MV-4-11 (cell line): ENCODE measurements around the gene HMG20B.

ENCODE experiments used
- DNase-seq: peaks from one replicate; lab custom pipeline; 2025; lab: John Stamatoyannopoulos, UW

The HMG20B gene

DNA sequence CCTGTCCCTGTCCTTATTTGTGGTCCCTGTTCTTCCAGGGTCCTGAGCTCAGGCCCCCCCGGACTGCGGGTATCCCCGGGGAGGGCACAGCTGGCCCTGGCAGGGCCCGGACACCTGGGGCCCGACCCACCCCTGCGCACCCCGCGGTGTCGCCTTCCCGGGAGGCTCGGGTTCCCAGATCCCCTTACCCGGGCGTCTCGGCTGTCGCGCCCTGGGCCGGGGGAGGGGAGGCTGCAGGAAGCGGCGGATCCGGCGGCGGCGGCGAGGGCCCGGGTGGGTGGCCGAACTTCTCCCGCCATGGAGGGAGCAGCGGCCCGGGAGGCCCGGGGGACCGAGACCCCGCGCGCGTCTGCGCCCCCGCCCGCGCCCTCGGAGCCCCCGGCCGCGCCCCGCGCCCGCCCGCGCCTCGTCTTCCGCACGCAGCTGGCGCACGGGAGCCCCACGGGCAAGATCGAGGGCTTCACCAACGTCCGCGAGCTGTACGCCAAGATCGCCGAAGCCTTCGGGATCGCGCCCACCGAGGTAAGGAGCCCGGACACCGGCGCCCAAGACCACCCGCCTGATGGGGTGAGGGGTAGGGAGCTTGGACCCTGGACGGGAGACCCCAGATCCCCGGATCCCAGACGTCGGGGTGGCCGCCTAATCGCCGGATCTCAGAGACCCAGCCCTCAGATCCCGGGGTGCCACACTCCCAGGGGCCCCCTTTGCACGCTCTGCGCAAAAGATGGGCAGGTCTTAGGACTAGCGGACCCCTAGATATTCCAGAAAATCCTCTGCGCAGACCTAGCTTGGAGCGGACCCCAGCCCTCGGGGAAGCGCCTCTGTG lies 12.8 kb downstream of the HMG20B start, which contains the start of gene GIPC3:
Gene GIPC3 (plus strand): TSS at position 178 of the 826 bp plus-strand sequence. CDS start 120 bp downstream, at position 298.
- no peak for DNase-seq

DNA sequence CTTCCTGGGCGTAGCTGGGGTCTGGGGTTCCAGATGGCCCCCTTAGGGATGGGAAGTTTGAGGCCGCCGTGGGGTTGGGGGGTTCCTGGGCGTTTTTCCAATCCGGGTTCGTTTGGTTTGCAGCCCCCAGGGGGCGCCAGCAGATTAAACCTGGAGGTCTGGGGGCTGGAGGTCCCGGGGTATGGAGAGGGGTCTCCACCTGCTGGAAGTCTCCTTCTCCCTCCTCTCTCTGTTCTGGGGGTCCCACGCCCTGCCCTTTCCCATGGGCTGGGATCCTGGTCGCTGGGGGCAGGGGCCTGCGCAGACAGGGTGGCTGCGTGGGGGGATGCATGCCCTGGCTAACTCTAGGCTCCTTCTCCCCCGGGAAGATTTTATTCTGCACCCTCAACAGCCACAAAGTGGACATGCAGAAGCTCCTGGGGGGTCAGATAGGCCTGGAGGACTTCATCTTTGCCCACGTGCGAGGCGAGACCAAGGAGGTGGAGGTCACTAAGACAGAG lies 13.4 kb downstream of the HMG20B start:
- DNase-seq, result no peak

DNA sequence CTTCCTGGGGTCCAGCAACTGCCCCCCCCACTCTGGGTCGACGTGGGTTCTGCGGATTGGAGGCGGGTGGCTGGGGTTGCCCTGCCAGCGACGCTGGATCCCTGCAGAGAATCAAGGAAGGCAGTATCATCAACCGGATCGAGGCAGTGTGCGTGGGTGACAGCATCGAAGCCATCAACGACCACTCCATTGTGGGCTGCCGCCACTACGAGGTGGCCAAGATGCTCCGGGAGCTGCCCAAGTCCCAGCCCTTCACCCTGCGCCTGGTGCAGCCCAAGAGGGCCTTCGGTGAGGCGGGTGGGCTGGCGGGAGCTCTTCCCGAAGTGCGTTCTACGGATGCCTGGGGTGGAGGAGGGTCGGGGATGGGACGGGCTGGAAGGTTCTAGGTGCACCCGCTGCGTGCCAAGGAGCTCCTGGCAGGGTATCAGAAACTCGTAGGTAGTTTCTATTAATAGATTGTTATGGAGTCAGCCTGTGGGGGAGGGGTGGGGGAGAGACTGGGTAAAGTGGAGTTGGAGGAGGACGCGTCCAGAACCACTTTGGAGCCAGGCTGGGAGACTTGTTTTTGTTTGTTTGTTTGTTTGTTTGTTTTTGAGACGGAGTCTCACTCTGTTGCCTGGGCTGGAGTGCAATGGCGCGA lies 14.1 kb downstream of the HMG20B start:
- DNase-seq, result no peak

DNA sequence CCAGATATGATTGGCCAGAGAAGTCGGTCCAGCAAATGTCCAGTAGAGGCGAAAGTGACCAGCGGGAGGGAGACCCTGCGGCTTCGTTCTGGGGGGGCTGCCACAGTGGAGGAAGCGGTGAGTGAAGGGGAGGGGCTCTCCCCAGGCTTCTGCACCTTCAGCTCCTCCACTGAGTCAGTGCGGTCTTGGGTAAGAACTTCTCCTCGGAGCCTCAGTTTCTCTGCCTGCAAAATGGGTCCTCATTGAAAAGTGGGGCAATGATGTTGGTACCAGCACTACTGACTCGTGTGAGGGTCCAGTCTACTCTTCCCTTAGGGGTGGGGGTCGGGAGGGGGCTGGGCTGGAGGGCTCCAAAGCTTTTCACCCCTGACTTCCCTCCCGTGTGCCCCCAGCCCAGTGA lies 16.7 kb downstream of the HMG20B start:
- DNase-seq, result no peak

DNA sequence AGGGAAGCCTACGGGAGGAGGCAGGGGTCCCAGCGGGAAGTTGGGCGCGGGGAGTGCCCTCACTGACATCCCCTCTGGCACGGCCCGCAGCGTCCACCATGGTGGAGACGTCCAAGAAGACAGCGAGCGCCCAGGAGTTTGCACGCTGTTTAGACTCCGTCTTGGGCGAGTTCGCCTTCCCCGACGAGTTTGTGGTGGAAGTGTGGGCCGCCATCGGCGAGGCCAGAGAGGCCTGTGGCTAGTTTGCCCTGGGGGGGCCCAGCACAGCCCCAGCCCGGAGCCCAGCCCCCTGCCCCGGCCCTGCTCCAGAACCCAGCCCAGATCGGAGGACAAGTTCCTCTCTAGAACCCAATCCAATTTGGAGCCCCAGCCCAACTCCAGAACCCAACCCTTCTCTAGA lies 17.2 kb downstream of the HMG20B start:
- no peak for DNase-seq

DNA sequence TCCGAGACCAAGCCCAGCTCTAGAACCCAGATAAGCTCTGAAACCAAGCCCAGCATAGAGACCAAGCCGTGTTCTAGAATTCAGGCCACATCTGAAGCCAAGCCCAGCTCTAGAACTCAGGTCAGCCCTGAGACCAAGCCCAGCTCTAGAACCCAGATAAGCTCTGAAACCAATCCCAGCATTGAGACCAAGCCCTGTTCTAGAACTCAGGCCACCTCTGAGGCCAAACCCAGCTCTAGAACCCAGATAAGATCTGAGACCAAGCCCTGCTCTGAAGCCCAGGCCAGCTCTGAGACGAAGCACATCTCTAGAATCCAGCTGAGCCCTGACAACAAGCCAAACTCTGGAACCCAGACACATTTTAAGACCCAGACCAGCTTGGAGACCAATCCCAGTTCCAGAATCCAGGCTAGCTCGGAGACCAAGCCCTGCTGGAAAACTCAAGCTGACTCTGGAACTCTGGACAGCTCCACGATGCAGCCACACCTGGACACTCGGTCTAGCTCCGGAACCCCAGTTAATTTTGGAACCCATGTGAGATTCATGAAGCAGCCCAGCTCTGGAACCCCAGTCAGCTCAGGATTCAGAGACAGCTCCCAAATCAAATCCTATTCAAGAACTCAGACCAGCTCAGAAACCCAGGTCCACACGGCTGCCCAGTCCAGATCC lies 18.4 kb downstream of the HMG20B start:
- DNase-seq, result no peak

DNA sequence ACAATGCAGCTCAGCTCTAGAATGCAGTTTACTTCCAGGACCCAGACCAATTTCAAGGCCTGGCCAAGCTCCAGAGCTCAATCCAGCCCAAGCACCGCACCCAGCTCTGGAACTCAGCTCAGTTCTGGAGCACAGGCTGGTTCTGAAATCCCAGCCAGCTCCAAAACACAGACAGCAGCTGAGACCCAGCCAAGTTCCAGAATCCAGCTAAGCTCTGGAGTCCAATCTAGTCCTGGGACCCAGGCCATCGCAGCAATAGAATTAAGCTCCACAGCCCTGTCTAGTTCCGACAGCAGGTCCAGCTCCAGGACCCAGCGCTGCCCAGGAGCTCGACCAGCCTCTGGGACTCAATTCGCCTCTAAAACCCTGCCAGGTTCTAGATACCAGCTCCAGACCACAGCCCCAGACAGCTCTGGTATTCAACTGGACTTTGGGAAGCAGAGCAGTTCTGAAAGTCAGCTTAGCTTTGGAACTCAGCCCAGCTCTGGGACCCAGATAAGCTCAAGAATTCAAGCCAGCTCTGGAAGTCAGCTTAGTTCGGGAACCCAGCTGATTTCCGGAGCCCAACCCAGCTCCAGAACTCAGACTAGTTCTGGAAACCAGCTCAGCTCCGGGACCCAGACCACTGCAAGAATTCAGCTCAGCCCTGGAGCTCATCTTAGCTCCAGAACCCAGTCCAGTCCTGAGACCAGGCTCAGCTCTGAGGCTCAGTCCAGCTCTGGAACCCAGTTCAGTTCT lies 19.3 kb downstream of the HMG20B start:
- no peak for DNase-seq

DNA sequence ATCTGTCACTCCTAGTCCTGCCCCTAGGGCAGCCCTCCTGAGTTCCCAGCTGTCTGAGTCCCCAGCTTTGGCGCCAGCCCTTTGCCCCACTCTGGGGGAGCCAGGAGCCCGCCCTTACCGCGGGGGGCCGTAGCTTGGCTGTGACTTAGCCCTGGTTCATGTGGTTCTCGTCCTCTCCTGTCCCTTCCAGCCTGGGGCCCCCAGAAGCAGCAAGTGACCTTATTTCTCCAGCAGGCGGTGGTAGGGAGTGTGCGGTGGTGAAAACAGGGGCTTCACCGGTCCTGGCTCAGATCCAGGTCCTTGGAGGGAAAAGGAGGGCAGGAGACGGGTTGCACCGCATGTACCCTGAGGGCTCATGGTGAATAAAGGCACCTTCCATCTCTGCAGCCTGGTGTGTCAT lies 20.4 kb downstream of the HMG20B start:
- no peak for DNase-seq

DNA sequence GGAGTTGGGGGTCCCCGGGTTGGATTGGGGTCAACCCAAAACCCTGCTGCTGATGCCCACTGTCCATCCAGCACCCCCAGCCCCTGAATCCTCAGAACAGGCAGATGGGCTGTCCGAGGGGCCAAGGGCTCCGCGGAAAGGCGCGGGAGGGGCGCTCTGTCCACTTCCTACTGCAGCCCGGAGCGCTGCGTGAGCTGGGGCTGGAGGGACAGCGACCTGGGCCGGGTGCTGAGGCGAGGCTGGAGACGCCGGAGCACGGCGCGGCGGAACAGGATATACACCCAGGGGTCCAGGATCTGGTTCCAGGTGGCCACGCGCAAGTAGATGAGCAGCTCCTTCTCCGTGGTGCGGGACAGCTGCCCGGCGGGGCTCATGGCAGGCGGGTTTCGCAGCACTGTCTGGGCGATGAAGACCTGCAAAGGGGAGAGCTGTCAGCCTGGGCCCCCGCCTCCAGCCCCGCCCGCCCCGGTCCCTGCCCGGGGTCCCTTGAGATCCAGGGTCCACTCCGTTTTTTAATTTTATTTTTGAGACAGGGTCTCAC lies 22.8 kb downstream of the HMG20B start:
- no peak for DNase-seq

DNA sequence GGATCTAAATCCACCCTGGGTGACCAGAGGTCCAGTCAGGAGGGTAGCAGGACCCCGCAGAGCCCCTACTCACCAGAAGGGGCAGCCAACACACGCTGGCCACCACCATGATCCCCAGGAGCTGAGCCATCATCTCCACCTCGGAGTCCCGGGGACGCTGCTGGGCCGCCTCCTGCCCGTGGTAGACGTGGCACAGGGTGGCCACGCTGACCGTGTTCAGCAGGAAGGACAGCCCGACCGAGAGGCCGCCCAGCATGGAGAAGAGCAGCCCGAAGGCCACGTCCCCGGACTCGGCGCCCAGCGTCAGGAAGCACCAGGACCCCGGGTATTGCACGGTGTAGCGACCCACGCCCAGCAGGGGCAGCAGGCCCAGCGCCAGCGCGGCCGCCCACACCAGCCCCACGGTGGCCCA lies 27.0 kb downstream of the HMG20B start:
- no peak for DNase-seq

DNA sequence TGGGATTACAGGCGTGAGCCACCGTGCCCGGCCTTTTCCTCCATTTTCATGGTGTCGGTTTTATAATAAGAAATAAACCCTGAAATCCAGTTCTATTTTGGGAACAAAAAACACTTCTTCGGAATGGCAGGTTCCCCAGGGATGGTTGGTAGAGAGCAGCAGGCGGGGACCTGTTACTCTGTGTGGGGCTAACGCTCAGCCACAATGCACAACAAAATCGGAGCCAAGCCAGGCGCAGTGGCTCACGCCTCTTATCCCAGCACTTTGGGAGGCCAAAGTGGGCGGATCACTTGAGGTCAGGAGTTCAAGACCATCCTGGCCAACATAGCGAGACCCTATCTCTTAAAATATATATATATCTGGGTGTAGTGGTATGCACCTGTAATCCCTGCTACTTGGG lies 28.3 kb downstream of the HMG20B start:
- no peak for DNase-seq

DNA sequence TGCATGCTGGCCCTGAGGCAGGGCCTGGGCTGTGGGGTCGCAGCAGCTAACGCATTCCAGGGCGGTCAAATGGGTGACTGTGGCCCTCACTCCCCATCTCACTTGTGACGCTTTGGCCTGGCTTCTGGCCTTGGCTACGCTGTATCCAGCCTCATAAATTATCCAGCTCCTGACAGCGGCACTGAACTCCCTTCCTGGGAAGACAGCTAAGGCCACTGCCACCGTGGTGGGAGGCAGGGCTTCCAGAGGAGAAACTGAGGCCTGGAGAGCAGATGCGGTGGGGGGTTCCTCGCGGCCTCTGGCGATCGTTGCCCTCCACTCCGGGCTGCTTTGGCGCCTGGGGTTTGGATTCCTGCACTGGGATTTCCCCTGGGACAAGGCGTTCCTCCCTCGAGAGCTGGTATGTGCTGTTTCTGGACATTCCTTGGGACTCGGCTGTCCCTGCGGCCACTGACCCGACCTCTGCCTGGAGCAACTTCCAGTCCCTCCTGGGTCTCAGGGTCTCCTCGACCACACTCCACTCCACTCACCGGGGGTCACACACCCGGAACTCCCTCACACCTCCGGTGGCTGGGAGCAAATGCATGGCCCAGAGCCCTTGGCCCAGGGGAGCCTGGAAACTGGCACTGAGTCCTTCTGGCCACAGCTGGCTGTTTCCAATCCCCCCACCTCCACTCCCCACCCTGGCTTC lies 30.5 kb downstream of the HMG20B start:
- no peak for DNase-seq

DNA sequence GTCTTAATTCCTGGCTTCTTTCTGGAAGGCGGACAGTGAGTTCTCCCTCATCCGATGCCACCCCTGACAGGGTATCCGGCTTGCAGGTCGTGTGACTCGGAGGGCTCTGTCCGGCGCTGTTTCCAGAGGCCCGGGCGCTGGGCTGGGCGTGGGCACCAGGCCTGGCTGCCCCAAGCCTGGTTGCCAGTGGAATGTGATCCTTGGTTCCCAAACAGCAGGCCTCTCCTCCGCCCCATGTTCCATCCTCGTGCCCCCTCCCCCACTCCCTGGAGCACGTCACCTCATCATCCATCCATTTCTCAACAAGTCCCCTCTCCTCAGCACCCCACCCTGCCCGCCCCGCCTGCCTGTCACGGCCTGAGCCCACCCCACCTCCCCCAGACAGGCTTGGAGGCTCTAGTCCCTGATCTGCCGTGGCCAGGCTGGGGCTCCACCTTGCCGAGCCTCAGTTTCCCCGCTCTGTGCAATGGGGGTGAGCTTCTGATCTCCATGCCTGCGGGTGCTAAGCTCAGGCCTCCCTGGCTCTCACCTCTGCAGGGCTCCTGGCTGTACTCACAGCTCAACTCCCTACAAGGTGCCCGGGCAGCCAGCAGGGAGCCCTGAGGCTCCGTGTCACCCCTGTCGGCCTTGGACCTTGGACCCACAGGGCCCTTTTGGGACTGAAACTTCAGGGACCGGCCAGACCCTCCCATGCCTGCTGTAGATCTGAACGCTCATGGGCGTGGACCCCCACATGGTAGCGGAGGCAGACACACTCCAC lies 31.7 kb downstream of the HMG20B start:
- no peak for DNase-seq

DNA sequence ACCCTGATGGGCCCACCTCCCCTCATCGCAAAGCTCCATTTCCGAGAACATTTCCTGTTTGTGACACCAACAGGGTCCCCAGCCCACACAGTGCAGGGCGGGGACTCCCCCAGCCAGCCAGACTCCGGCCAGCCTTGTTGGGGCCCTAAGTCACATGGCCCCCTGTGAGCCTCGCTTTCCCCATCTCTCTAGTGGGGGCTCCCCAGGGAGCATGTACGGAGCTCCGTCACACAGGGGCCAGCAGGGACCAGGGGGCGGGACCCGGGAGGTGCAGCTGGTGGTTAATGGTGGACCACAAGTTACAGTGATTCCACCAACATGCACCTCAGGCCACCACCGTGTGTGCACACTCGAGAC lies 32.2 kb downstream of the HMG20B start:
- DNase-seq, result no peak

DNA sequence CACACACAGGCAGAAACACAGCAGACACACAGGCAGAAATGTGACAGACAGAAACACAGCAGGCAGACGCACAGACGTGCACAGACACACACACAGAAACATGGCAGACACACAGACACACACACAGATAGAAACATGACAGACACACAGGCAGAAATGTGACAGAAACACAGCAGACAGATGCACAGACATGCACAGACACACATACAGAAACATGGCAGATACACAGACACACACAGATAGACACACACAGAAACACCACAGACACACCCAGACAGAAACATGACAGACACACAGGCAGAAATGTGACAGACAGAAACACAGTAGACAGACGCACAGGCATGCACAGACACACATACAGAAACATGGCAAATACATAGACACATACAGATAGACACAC lies 32.6 kb downstream of the HMG20B start:
- DNase-seq, result no peak

DNA sequence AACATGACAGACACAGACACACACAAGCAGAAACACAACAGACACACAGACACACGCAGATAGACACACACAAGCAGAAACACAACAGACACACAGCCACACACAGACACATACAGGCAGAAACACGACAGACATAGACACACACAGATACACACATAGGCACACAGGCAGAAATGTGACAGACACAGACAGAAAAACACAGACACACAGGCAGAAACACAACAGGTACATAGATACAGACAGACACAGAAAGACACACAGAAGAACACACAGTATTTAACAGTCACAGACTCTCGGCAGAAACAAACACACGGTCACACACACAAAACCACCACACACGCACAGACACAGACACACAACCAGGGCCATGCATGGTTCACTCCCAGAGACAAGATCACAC lies 33.0 kb downstream of the HMG20B start:
- no peak for DNase-seq

DNA sequence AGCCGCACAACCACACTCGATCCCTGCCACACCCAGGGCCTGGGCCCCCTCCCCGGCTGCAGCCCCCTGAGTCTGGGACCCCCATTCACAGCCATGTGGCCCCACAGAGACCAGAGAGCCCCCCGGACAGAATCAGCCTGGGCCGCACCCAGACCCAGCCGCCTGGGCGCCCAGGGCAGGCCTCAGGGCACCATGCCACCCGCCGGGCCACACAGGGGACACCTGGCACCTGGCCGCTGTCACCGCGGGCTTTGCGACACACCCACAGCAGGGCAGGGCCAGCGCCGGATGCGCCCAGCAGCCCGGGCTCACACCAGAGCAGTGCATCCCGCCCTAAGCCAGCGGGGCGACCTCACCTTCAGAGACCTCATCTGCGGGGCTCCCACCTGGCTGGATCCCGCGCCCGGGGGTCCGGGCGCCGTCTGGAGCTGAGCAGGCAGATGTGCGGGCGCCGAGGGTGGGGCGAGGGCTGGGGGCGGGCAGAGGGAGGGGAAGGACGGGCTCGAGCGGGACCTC lies 33.5 kb downstream of the HMG20B start:
- DNase-seq, result no peak

DNA sequence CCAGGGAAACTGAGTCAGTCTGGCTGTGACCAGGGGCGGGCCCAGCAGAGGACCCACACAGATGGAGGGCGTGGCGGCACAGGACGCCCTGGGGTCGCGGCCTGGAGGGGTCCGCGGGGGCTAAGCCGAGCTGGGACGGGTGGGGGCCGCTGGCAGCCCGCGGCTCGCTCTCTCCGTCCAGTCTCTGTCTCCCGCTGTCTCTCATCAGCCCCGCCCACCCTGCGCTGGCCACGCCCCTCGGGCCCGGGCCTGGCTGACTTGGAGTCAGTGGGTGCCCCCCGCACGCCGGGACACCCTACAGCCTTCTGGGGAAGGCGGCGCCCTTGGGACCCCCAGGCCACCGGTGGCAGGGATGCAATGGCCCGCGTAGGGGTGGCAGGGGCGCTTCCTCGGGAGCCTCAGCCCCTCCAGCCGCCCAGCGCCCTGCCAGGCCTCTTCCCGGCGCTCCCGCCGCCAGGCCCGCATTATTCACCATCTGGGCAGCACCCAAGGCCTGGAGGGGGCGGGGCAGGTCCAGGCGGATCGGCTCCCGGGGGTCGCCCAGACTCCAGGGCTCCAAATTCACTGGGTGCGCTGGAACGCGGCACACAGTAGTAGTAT lies 34.0 kb downstream of the HMG20B start, which contains the start of gene TBXA2R:
Gene TBXA2R (minus strand): TSS at position 186 of the 600 bp plus-strand sequence. CDS start 6,241 bp downstream, outside the sequence.
- DNase-seq, result no peak

DNA sequence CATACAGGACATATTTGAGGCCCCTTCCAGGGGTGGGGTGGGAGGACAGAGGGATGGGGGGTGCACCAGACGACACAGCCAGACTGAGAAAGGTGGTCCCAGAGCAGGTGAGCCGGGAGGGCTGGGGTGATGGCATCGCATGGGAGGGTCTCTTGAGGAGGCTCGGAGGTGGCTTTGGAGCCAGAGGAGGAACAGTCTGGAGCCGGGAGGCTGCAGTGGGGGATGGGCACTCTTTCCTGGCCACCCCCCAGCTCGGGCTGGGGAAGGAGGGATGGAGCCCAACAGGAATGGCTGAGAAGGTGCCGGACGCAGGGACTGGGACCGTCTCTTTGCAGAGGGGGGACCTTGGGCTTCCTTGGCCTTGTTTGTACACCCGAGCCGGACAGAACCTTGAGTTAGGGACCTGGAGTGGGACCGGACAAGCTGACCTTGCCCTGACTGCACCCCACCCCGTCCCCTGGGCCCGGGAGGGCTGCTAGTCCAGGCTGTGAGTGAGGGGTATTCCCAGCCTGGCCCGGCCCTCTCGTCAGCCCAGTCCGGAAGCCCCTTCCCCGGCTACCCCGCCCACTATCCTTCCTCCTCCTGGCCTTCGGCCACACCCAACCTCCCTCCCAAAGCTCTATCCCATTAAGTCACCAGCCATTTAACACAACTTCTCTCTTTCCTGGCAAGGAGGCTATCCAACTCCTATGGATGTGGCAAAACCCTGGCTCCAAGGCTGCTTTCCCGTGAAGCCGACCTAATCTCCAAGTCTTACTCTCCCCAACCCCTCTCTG lies 34.7 kb downstream of the HMG20B start:
- DNase-seq, result no peak
